HL-60 (cell line): ENCODE measurements around the gene FBRS.
"Not testable (repeated sequence)": the region's sequence is repeated elsewhere in the genome, so short reads cannot be mapped to it uniquely, and the experiment has no call there.

Source experiments
- DNase-seq, 2 experiments: peaks; one replicate each; pipeline ENCODE4 v3.0.0-alpha.2; 2010 to 2020; ENCODE audit warnings: low read depth in 1 of 2, low spot score in 1 of 2
- H3K27ac ChIP-seq: fragments of 250-450 bp; sonication (Bioruptor Pico); replicated peaks from 2 replicates; pipeline ENCODE4 v1.5.1; 2020; ENCODE audit warnings: mild to moderate bottlenecking, moderate library complexity
- H3K27me3 ChIP-seq: fragments of 250-450 bp; sonication (Bioruptor Pico); 2 replicates; pipeline ENCODE4 v1.5.1; 2021; ENCODE audit warnings: mild to moderate bottlenecking, moderate library complexity; ENCODE audit not compliant: insufficient read depth, poor library complexity, severe bottlenecking
- H3K4me3 ChIP-seq: replicated peaks from 2 replicates; pipeline ENCODE4 v1.5.1; 2011; ENCODE audit warnings: mild to moderate bottlenecking, control low read depth, low read length; ENCODE audit not compliant: insufficient read depth
- GABPA ChIP-seq: IDR thresholded peaks from 2 replicates; pipeline ENCODE4 v1.6.1; 2012; ENCODE audit warnings: low read depth
- POLR2AphosphoS5 ChIP-seq: IDR thresholded peaks from 2 replicates; pipeline ENCODE4 v1.6.1; 2012; ENCODE audit warnings: low read depth
- REST ChIP-seq: IDR thresholded peaks from 2 replicates; pipeline ENCODE4 v1.6.1; 2012; ENCODE audit warnings: low read depth; ENCODE audit not compliant: insufficient replicate concordance
- SPI1 ChIP-seq: IDR thresholded peaks from 2 replicates; pipeline ENCODE4 v1.6.1; 2012; ENCODE audit warnings: low read depth, mild to moderate bottlenecking, borderline replicate concordance
- TF ChIP-seq, protein P1 (sequence below): IDR thresholded peaks from one replicate; pipeline ENCODE4 v1.5.1; 2011; ENCODE audit warnings: low read length, control low read depth, inconsistent platforms; ENCODE audit not compliant: insufficient read depth

FBRS gene

GRCh38 chr16:30691907-30692306 is 33.7 kb downstream of the FBRS start:
- no peaks in the 10 kb centered on the region for H3K27me3 ChIP-seq
- no peak overlapping the region for H3K4me3 ChIP-seq
- DNase-seq: no peak
- no peak overlapping the region; the same call in 1 of the 2 replicates for H3K27ac ChIP-seq
- no peak for TF ChIP-seq GABPA
- no peak for TF ChIP-seq POLR2AphosphoS5
- no peak for TF ChIP-seq REST
- TF ChIP-seq, protein P1, sequence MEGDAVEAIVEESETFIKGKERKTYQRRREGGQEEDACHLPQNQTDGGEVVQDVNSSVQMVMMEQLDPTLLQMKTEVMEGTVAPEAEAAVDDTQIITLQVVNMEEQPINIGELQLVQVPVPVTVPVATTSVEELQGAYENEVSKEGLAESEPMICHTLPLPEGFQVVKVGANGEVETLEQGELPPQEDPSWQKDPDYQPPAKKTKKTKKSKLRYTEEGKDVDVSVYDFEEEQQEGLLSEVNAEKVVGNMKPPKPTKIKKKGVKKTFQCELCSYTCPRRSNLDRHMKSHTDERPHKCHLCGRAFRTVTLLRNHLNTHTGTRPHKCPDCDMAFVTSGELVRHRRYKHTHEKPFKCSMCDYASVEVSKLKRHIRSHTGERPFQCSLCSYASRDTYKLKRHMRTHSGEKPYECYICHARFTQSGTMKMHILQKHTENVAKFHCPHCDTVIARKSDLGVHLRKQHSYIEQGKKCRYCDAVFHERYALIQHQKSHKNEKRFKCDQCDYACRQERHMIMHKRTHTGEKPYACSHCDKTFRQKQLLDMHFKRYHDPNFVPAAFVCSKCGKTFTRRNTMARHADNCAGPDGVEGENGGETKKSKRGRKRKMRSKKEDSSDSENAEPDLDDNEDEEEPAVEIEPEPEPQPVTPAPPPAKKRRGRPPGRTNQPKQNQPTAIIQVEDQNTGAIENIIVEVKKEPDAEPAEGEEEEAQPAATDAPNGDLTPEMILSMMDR: no peak
- no peak for TF ChIP-seq SPI1

DNA sequence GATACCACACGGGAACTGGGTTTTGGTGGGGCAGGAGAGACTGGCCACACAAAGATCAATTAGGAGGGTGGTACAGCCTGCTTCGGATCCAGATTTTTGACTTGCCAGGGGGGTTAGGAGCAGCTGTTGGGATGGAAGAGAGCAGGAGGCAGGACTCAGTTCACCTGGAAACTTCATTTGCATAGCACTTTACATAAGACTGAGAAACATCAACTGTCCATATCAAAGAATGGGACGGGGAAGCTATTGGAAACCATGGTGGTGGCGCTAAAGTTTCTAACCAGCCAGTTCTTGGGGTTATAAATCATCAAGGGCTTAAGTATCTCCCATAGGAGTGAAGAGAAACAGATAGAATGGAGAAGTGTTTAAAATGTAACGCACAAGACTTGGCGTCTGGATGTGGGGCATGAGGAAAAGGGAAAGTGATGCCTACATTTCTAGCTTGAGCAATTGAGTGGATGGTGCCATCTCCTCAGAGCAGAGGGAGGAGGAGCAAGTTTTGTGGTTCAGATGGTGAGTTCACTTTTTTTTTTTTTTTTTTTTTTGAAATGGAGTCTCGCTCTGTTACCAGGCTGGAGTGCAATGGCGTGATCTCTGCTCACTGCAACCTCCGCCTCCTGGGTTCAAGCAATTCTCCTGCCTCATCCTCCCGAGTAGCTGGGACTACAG is 34.3 kb downstream of the FBRS start:
- peak in 1 of 2 experiments; percentile 77 for DNase-seq
- Histone ChIP-seq H3K27me3 (no peaks in the 10 kb centered on the region), H3K4me3 (no peak overlapping the region), H3K27ac (peak overlapping the region; percentile 39)
- TF ChIP-seq POLR2AphosphoS5: no peak
- TF ChIP-seq REST: no peak
- TF ChIP-seq, protein P1: no peak
- no peak for TF ChIP-seq SPI1
- TF ChIP-seq GABPA: no peak

- no peak for DNase-seq
- no peaks in the 10 kb centered on the region for H3K27me3 ChIP-seq
- no peak for TF ChIP-seq REST
- TF ChIP-seq, protein P1: no peak
- TF ChIP-seq POLR2AphosphoS5: no peak
- TF ChIP-seq SPI1: no peak
- no peak for TF ChIP-seq GABPA
- no peak overlapping the region for H3K4me3 ChIP-seq
- no peak overlapping the region; the same call in 1 of the 2 replicates for H3K27ac ChIP-seq
These were observed 36.9 kb downstream of the FBRS start for GRCh38 chr16:30694926-30695693.

DNA sequence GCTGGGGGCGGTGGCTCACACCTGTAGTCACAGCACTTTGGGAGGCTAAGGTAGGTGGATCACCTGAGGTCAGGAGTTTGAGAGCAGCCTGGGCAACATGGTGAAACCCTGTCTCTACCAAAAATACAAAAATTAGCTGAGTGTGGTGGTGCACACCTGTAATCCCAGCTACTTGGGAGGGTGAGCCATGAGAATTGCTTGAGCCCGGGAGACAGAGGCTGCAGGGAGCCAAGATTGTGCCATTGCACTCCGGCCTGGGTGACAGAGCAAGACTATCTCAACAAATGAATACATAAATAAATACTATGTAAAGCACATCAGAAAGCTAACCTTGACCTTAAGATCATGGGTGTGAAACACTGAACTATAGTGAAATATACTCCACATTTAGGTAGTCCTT is 38.4 kb downstream of the FBRS start:
- not testable (repeated sequence) for H3K27me3 ChIP-seq, DNase-seq, H3K27ac ChIP-seq, H3K4me3 ChIP-seq
